ENCODE results near the gene SPATA4. TPM values are rescaled to one million over a fixed set of nuclear protein-coding genes. Genes with fewer than 3 reads are reported as not detected.

Gene SPATA4
- total RNA-seq, 1 experiment from 2014 or later: not detected

- POLR2A ChIA-PET: no interaction called here
- TF ChIP-seq POLR2AphosphoS5 (IDR thresholded peaks at IDR 0.05; ENCODE audit: low read depth, low read length): no peak
- no peak for TF ChIP-seq REST (IDR thresholded peaks at IDR 0.05; ENCODE audit: insufficient read depth in 1 of 2, low read depth in 2 of 2, low read length in 1 of 2)
- no peak for TF ChIP-seq SIN3A (IDR thresholded peaks at IDR 0.05; ENCODE audit: borderline replicate concordance, insufficient read depth, low read depth, low read length)
- no peak for TF ChIP-seq CTCF (IDR thresholded peaks at IDR 0.05)
- no peak for TF ChIP-seq TCF7L2 (IDR thresholded peaks at IDR 0.05; ENCODE audit: low read depth, low read length)
- intact Hi-C loops (cut with micrococcal nuclease; ENCODE audit: unreplicated experiment) (no loop called here), in situ Hi-C loops (cut with HindIII; ENCODE audit: low pct_unique_long_range_greater_than_20kb, low sequenced_read_pairs) (no loop called here)
- CTCF ChIA-PET: no interaction called here
- H3K27ac ChIP-seq (ENCODE audit: low read length): no peak overlapping the region
- no peaks in the 10 kb centered on the region for H3K36me3 ChIP-seq (ENCODE audit: control insufficient read depth, insufficient read depth, low read length)
- no peak overlapping the region for H3K4me3 ChIP-seq (ENCODE audit: low read depth in 2 of 2, low read length in 2 of 2)
- no peaks in the 10 kb centered on the region for H3K4me1 ChIP-seq (ENCODE audit: control insufficient read depth, insufficient read depth, low read length)
- no peaks in the 10 kb centered on the region for H3K9me3 ChIP-seq (ENCODE audit: control insufficient read depth, insufficient read depth, low read depth, low read length)
- DNase-seq (ENCODE audit: low read depth, low spot score) (no peak), ATAC-seq (no peak)
- BruUV-seq (replicated peaks): no TSS peak
- H3K27me3 ChIP-seq (ENCODE audit: control insufficient read depth, insufficient read depth, low read length): no peaks in the 10 kb centered on the region
Observed at GRCh38 chr4:176185051-176185450, 10.3 kb downstream of the SPATA4 start.

GRCh38 chr4:176163041-176163440 is 32.3 kb downstream of the SPATA4 start:
- no TSS peak for BruUV-seq (replicated peaks)
- TF ChIP-seq REST (IDR thresholded peaks at IDR 0.05; ENCODE audit: insufficient read depth in 1 of 2, low read depth in 2 of 2, low read length in 1 of 2) (no peak), POLR2AphosphoS5 (IDR thresholded peaks at IDR 0.05; ENCODE audit: low read depth, low read length) (no peak), CTCF (IDR thresholded peaks at IDR 0.05) (no peak), SIN3A (IDR thresholded peaks at IDR 0.05; ENCODE audit: borderline replicate concordance, insufficient read depth, low read depth, low read length) (no peak), TCF7L2 (IDR thresholded peaks at IDR 0.05; ENCODE audit: low read depth, low read length) (no peak)
- Histone ChIP-seq H3K4me3 (ENCODE audit: low read depth in 2 of 2, low read length in 2 of 2) (no peak overlapping the region), H3K4me1 (ENCODE audit: control insufficient read depth, insufficient read depth, low read length) (no peaks in the 10 kb centered on the region), H3K36me3 (ENCODE audit: control insufficient read depth, insufficient read depth, low read length) (no peaks in the 10 kb centered on the region), H3K27ac (ENCODE audit: low read length) (no peak overlapping the region), H3K27me3 (ENCODE audit: control insufficient read depth, insufficient read depth, low read length) (no peaks in the 10 kb centered on the region), H3K9me3 (ENCODE audit: control insufficient read depth, insufficient read depth, low read depth, low read length) (no peaks in the 10 kb centered on the region)
- ChIA-PET POLR2A (no interaction called here), CTCF (no interaction called here)
- no peak for ATAC-seq
- DNase-seq (ENCODE audit: low read depth, low spot score): no peak
- in situ Hi-C loops (cut with HindIII; ENCODE audit: low pct_unique_long_range_greater_than_20kb, low sequenced_read_pairs): no loop called here
- intact Hi-C loops (cut with micrococcal nuclease; ENCODE audit: unreplicated experiment): no loop called here
